ENCODE data around the gene B2M. TPM values are rescaled to one million over a fixed set of nuclear protein-coding genes. Genes with fewer than 3 reads are reported as not detected.
A peak's percentile ranks its signal among the peaks of the same experiment; 100 is the strongest.

The B2M gene
- total RNA-seq, 1 donor from 2014 or later = 237 TPM

GRCh38 chr15:44666210-44667038, 44.9 kb upstream of the B2M start:
- Mint-ChIP-seq H3K9me3 (no peaks in the 10 kb centered on the region), H3K27ac (no peak overlapping the region), H3K36me3 (no peaks in the 10 kb centered on the region), H3K4me1 (peaks cover 15% of the 10 kb centered on the region), H3K4me3 (no peak overlapping the region), H3K27me3 (ENCODE audit: low read depth) (peaks cover 2% of the 10 kb centered on the region)
- no peak for DNase-seq (ENCODE audit: low spot score in 2 of 2, unreplicated experiment in 2 of 2)
- no peak for TF ChIP-seq CTCF (IDR thresholded peaks at IDR 0.05; ENCODE audit: unreplicated experiment)

- DNase-seq (ENCODE audit: low spot score in 2 of 2, unreplicated experiment in 2 of 2) = no peak
- H3K36me3 Mint-ChIP-seq = no peaks in the 10 kb centered on the region
- H3K9me3 Mint-ChIP-seq = no peaks in the 10 kb centered on the region
- no peak overlapping the region for H3K27ac Mint-ChIP-seq
- H3K27me3 Mint-ChIP-seq (ENCODE audit: low read depth) = peaks cover 2% of the 10 kb centered on the region
- TF ChIP-seq CTCF (IDR thresholded peaks at IDR 0.05; ENCODE audit: unreplicated experiment) = no peak
- no peak overlapping the region for H3K4me3 Mint-ChIP-seq
- H3K4me1 Mint-ChIP-seq = peaks cover 10% of the 10 kb centered on the region
Measured at GRCh38 chr15:44667039-44667360, 44.3 kb upstream of the B2M start.

GRCh38 chr15:44668921-44669320, 42.4 kb upstream of the B2M start:
- no peaks in the 10 kb centered on the region for H3K36me3 Mint-ChIP-seq
- DNase-seq (ENCODE audit: low spot score in 2 of 2, unreplicated experiment in 2 of 2) = no peak
- no peak for TF ChIP-seq CTCF (IDR thresholded peaks at IDR 0.05; ENCODE audit: unreplicated experiment)
- no peak overlapping the region for H3K4me3 Mint-ChIP-seq
- H3K9me3 Mint-ChIP-seq = no peaks in the 10 kb centered on the region
- peaks cover 3% of the 10 kb centered on the region for H3K27me3 Mint-ChIP-seq (ENCODE audit: low read depth)
- H3K4me1 Mint-ChIP-seq = peaks cover 3% of the 10 kb centered on the region
- no peak overlapping the region for H3K27ac Mint-ChIP-seq

GRCh38 chr15:44670087-44670950, 41.0 kb upstream of the B2M start:
- H3K27ac Mint-ChIP-seq = peak overlapping the region; percentile 22
- no peak for DNase-seq (ENCODE audit: low spot score in 2 of 2, unreplicated experiment in 2 of 2)
- H3K36me3 Mint-ChIP-seq = no peaks in the 10 kb centered on the region
- peaks cover 7% of the 10 kb centered on the region for H3K27me3 Mint-ChIP-seq (ENCODE audit: low read depth)
- TF ChIP-seq CTCF (IDR thresholded peaks at IDR 0.05; ENCODE audit: unreplicated experiment) = no peak
- H3K4me1 Mint-ChIP-seq = peaks cover 2% of the 10 kb centered on the region
- H3K9me3 Mint-ChIP-seq = no peaks in the 10 kb centered on the region
- H3K4me3 Mint-ChIP-seq = no peak overlapping the region

GRCh38 chr15:44673639-44674038, 37.7 kb upstream of the B2M start:
- peaks cover 2% of the 10 kb centered on the region for H3K4me1 Mint-ChIP-seq
- no peaks in the 10 kb centered on the region for H3K9me3 Mint-ChIP-seq
- TF ChIP-seq CTCF (IDR thresholded peaks at IDR 0.05; ENCODE audit: unreplicated experiment) = no peak
- peaks cover 16% of the 10 kb centered on the region for H3K27me3 Mint-ChIP-seq (ENCODE audit: low read depth)
- no peak for DNase-seq (ENCODE audit: low spot score in 2 of 2, unreplicated experiment in 2 of 2)
- no peak overlapping the region for H3K27ac Mint-ChIP-seq
- H3K36me3 Mint-ChIP-seq = no peaks in the 10 kb centered on the region
- H3K4me3 Mint-ChIP-seq = no peak overlapping the region

Data from mesothelial cell of epicardium (in vitro differentiated cells).